GM10248 (cell line): Measurements from ENCODE around the gene RNF217.
"Not testable (repeated sequence)": the region's sequence is repeated elsewhere in the genome, so short reads cannot be mapped to it uniquely, and the experiment has no call there.

Experiments used
- CTCF ChIA-PET: fragments of 300-600 bp; sonication (Branson Sonifier 250); formaldehyde crosslinking; extraction: SDS; loops from one replicate; lab custom pipeline; 2021; ENCODE audit warnings: antibody characterized with exemption; lab: Yijun Ruan, JAX
- POLR2A ChIA-PET: fragments of 350-650 bp; sonication (Branson Sonifier 250); formaldehyde crosslinking; extraction: SDS; loops from one replicate; lab custom pipeline; 2020; ENCODE audit warnings: antibody characterized with exemption; lab: Yijun Ruan, JAX
- DNase-seq: peaks from one replicate; pipeline ENCODE4 v3.0.0; 2012; ENCODE audit errors: extremely low spot score
- TF ChIP-seq, protein P1 (sequence below): IDR thresholded peaks from 2 replicates; pipeline ENCODE4 v1.5.1; 2012; ENCODE audit warnings: mild to moderate bottlenecking, low read depth; ENCODE audit errors: extremely low read depth, missing control alignments, control extremely low read depth

RNF217 gene

DNA sequence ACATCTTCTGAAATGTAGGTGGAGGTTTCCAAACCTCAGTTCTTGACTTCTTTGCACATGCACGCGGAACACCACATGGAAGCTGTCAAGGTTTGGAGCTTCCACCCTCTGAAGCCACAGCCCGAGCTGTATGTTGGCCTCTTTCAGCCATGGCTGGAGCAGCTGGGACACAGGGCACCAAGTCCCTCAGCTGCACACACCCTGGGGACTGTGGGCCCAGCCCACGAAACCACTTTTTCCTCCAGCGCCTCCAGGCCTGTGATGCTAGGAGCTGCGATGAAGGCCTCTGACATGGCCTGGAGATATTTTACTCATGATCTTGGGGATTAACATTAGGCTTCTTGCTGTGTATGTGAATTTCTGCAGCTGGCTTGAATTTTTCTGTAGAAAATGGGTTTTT is 68.7 kb downstream of the RNF217 start:
- DNase-seq, result no peak
- ChIA-PET CTCF (no interaction called here), POLR2A (no interaction called here)
- TF ChIP-seq, protein P1, sequence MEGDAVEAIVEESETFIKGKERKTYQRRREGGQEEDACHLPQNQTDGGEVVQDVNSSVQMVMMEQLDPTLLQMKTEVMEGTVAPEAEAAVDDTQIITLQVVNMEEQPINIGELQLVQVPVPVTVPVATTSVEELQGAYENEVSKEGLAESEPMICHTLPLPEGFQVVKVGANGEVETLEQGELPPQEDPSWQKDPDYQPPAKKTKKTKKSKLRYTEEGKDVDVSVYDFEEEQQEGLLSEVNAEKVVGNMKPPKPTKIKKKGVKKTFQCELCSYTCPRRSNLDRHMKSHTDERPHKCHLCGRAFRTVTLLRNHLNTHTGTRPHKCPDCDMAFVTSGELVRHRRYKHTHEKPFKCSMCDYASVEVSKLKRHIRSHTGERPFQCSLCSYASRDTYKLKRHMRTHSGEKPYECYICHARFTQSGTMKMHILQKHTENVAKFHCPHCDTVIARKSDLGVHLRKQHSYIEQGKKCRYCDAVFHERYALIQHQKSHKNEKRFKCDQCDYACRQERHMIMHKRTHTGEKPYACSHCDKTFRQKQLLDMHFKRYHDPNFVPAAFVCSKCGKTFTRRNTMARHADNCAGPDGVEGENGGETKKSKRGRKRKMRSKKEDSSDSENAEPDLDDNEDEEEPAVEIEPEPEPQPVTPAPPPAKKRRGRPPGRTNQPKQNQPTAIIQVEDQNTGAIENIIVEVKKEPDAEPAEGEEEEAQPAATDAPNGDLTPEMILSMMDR, result no peak

DNA sequence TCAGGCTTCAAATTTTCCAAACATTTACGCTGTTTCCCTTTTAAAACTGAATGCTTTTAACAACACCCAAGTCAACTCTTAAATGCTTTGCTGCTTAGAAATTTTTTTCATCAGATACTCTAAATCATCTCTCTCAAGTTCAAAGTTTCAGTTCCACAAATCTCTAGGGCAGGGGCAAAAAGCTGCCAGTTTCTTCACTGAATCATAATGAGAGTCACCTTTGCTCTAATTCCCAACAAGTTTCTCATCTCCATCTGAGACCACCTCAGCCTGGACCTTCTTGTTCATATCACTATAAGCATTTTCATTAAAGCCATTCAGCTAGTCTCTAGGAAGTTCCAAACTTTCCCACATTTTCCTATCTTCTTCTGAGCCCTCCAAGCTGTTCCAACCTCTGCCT is 69.1 kb downstream of the RNF217 start:
- POLR2A ChIA-PET, result no interaction called here
- CTCF ChIA-PET, result no interaction called here
- TF ChIP-seq, protein P1, result no peak
- no peak for DNase-seq

DNA sequence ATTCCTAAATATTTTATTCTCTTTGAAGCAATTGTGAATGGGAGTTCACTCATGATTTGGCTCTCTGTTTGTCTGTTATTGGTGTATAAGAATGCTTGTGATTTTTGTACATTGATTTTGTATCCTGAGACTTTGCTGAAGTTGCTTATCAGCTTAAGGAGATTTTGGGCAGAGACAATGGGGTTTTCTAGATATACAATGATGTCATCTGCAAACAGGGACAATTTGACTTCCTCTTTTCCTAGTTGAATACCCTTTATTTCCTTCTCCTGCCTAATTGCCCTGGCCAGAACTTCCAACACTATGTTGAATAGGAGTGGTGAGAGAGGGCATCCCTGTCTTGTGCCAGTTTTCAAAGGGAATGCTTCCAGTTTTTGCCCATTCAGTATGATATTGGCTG is 72.7 kb downstream of the RNF217 start:
- POLR2A ChIA-PET, CTCF ChIA-PET, DNase-seq: not testable (repeated sequence)

DNA sequence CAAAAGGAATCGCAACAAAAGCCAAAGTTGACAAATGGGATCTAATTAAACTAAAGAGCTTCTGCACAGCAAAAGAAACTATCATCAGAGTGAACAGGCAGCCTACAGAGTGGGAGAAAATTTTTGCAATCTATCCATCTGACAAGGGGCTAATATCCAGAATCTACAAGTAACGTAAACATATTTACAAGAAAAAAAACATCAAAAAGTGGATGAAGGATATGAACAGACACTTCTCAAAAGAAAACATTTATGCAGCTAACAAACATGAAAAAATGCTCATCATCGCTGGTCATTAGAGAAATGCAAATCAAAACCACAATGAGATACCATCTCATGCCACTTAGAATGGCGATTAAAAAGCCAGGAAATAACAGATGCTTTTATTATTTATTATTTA is 74.2 kb downstream of the RNF217 start:
- POLR2A ChIA-PET, DNase-seq, CTCF ChIA-PET: not testable (repeated sequence)

DNA sequence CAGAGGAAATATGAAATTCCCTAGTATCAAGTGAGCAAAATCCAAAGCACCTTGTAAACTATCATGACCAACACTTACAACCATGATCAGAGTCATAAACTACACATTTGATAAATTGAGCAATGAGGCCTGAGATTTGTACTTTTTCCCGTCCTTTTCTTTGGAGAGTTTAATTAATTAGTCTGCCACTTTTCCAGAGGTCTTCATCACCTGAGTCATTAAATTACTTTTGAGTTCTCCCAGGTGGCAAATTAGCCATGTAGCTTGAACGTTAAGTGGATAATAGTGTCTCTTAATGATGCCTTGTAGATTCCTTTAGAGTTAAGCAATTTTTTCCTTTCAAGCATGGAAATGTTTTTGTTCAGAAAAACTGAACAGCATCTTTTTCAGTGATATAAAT is 75.6 kb downstream of the RNF217 start:
- TF ChIP-seq, protein P1, result no peak
- DNase-seq, result no peak
- POLR2A ChIA-PET, result no interaction called here
- CTCF ChIA-PET, result no interaction called here

DNA sequence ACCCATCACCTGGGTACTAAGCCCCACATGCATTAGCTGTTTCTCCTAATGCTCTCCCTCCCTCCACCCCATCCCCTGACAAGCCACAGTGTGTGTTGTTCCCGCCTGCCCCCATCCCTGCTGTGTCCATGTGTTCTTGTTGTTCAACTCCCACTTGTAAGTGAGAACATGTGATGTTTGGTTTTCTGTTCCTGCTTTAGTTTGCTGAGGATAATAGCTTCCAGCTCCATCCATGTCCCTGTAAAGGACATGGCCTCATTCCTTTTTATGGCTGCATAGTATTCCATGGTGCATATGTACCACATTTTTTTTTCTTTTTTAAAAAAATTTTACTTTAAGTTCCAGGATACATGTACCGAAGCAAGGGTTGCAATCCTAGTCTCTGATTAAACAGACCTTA is 76.7 kb downstream of the RNF217 start:
- TF ChIP-seq, protein P1, result no peak
- CTCF ChIA-PET, result interaction anchor here (0.7 kb wide), 1 partner anchor 14 kb away, joined by 3 read pairs; no protein-coding TSS in a partner anchor
- POLR2A ChIA-PET, result no interaction called here
- DNase-seq, result no peak

DNA sequence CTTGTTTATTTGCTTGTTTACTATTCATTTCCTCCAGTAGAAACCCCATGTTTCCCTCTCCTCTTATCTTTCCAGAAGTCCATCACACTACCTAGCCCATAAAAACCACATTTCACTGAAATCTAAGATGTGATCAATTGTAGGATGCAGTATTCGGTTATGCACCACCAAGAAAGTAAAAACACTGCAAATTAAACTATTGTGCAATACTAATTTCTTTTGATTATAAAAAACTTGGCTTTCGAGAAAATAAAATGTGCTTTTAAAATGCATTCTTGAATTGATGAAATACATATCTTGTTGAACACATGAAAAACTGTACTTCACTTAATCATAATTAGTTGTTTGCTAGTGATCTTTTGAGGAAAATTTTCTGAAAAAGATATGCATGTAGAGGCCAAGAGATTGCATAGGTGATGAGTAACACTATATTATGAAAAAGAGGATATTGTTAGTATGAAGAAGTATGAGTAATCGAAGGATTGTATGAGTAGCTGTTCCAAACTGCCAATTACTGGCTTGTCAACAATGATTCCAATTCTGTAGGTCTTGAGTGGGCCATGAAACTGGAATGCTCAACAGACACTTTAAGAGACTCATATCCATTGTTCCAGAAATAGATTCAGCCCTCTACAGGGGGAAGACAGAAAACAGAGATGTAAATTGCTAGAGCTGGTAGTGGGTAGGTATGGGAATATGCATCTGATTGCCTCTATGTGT is 79.7 kb downstream of the RNF217 start:
- CTCF ChIA-PET, result no interaction called here
- TF ChIP-seq, protein P1, result no peak
- POLR2A ChIA-PET, result no interaction called here
- DNase-seq, result no peak

DNA sequence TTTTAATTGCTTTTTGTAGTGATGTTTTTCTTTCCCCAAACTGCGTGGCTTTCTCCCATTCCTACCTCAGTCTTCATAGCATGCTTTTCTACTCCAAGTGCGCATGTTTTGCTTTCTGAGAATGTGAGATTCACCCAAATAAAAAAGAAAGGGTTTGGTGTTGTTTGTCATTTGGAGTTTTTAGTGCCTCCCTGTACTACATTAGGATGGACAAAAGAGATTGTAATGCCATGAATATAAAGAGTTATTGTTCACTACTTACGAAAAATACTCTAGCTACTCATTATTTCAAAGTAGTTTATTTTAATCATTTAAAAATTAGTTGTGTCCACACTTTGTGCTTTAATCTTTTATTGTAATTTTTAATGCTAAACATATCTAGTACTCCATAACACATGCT is 81.8 kb downstream of the RNF217 start:
- CTCF ChIA-PET, result no interaction called here
- POLR2A ChIA-PET, result no interaction called here
- DNase-seq, result no peak
- TF ChIP-seq, protein P1, result no peak
